HepG2 (cell line): Measurements from ENCODE around the gene ITK. TPM values are rescaled to one million over a fixed set of nuclear protein-coding genes. Genes with fewer than 3 reads are reported as not detected.

Experiments used
- ATAC-seq: fragments of 200-7000 bp; cut with Tn5 transposase; 3 replicates; pipeline ENCODE4 v1.9.1; 2020; ENCODE audit warnings: mild to moderate bottlenecking, moderate library complexity
- BruUV-seq: library from RNA; stranded (reverse); fragments of 400-500 nt; replicated peaks from 2 replicates; lab custom pipeline; 2021; lab: Mats Ljungman, UMichigan
- CTCF ChIA-PET: fragments of 300-600 bp; formaldehyde crosslinking; extraction: SDS; loops from one replicate; lab custom pipeline; 2021; ENCODE audit warnings: low total read pairs, inconsistent platforms, low intra/inter-chr PET ratio; lab: Yijun Ruan, JAX
- POLR2A ChIA-PET: fragments of 350-600 bp; sonication (Branson Sonifier 250); formaldehyde crosslinking; loops from one replicate; lab custom pipeline; 2020; ENCODE audit warnings: antibody characterized with exemption, inconsistent platforms; lab: Yijun Ruan, JAX
- DNase-seq: peaks from one replicate; pipeline ENCODE4 v3.0.0-alpha.2; 2015; ENCODE audit warnings: low spot score
- FAIRE-seq: peaks from 3 replicates; lab custom pipeline; 2011; peaks lifted over from hg19 to GRCh38; lab: Jason Lieb, UNC
- H2AFZ ChIP-seq: one replicate; pipeline ENCODE4 v1.6.1; 2011; ENCODE audit warnings: low read length, inconsistent platforms
- H3K27ac ChIP-seq: fragments of 300-600 bp; 3 replicates; pipeline ENCODE4 v1.8.0; 2011; ENCODE audit warnings: mixed run types, mild to moderate bottlenecking, mixed read lengths, low read length, inconsistent platforms; ENCODE audit not compliant: insufficient read depth; ENCODE audit errors: extremely low read length
- H3K27me3 ChIP-seq, 2 experiments: fragments of 200-600 bp in 1 of 2; 2 replicates in 1 of 2; 3 replicates in 1 of 2; pipeline versions ENCODE4 v1.6.0 to v1.8.0; 2011; ENCODE audit warnings: low read length in 2 of 2, mild to moderate bottlenecking in 2 of 2, moderate library complexity in 2 of 2, inconsistent platforms in 1 of 2; ENCODE audit not compliant: insufficient read depth in 2 of 2, control insufficient read depth in 1 of 2
- H3K36me3 ChIP-seq, 2 experiments: fragments of 200-600 bp in 1 of 2; replicated peaks in 1 of 2; 2 replicates in 1 of 2; 3 replicates in 1 of 2; pipeline versions ENCODE4 v1.5.1 to v1.8.0; 2011; ENCODE audit warnings: low read length in 2 of 2, inconsistent platforms in 1 of 2; ENCODE audit not compliant: insufficient read depth in 2 of 2, control insufficient read depth in 1 of 2
- H3K4me1 ChIP-seq: 2 replicates; pipeline ENCODE4 v1.5.1; 2012; ENCODE audit warnings: low read length, inconsistent platforms; ENCODE audit not compliant: insufficient read depth
- H3K4me2 ChIP-seq: 2 replicates; pipeline ENCODE4 v1.6.0; 2011; ENCODE audit warnings: low read depth, low read length, inconsistent platforms
- H3K4me3 ChIP-seq, 3 experiments: fragments of 200-600 bp in 1 of 3; sonication (generic), shearing (Covaris generic) in 1 of 3; replicated peaks in 1 of 3; 2 replicates each; pipeline ENCODE4 v1.5.1; 2011 to 2016; ENCODE audit warnings: low read length in 3 of 3, inconsistent platforms in 2 of 3, low read depth in 2 of 3, mild to moderate bottlenecking in 2 of 3, control low read depth in 1 of 3, mixed read lengths in 1 of 3; ENCODE audit not compliant: insufficient read depth in 1 of 3
- H3K79me2 ChIP-seq: one replicate; pipeline ENCODE4 v1.6.1; 2011; ENCODE audit warnings: low read length, inconsistent platforms; ENCODE audit not compliant: insufficient read depth
- H3K9ac ChIP-seq: 2 replicates; pipeline ENCODE4 v1.6.0; 2011; ENCODE audit warnings: mild to moderate bottlenecking, low read depth, low read length, inconsistent platforms; ENCODE audit not compliant: insufficient read depth
- H3K9me3 ChIP-seq: 2 replicates; pipeline ENCODE4 v1.5.1; 2012; ENCODE audit warnings: mild to moderate bottlenecking, low read length
- H4K20me1 ChIP-seq: 2 replicates; pipeline ENCODE4 v1.6.0; 2011; ENCODE audit warnings: inconsistent platforms, mild to moderate bottlenecking, low read length, moderate library complexity; ENCODE audit not compliant: insufficient read depth
- ARNT2 ChIP-seq: sonication (generic); formaldehyde crosslinking; IDR thresholded peaks from 2 replicates; pipeline ENCODE4 v1.8.0; 2022; ENCODE audit warnings: mild to moderate bottlenecking, low read depth, missing genetic modification reagents, moderate library complexity
- CBFB ChIP-seq: sonication (generic); formaldehyde crosslinking; IDR thresholded peaks from 2 replicates; pipeline ENCODE4 v1.4.0; 2020; ENCODE audit warnings: missing genetic modification reagents
- E2F2 ChIP-seq: sonication (generic); formaldehyde crosslinking; IDR thresholded peaks from 2 replicates; pipeline ENCODE4 v1.4.0; 2020; ENCODE audit warnings: missing genetic modification reagents, borderline replicate concordance
- GMEB2 ChIP-seq: IDR thresholded peaks from 2 replicates; pipeline ENCODE4 v1.6.1; 2016; ENCODE audit warnings: missing biosample characterization, missing genetic modification reagents, low read depth
- IKZF4 ChIP-seq: sonication (generic); formaldehyde crosslinking; IDR thresholded peaks from 2 replicates; pipeline ENCODE4 v1.5.1; 2020; ENCODE audit warnings: borderline replicate concordance, mild to moderate bottlenecking, low read depth, missing genetic modification reagents; ENCODE audit errors: not compliant biosample characterization
- MLLT10 ChIP-seq: sonication (generic); formaldehyde crosslinking; IDR thresholded peaks from 2 replicates; pipeline ENCODE4 v1.4.0; 2020; ENCODE audit warnings: missing genetic modification reagents
- MTERF4 ChIP-seq: sonication (generic); formaldehyde crosslinking; IDR thresholded peaks from 2 replicates; pipeline ENCODE4 v1.8.0; 2023; ENCODE audit warnings: mild to moderate bottlenecking, missing genetic modification reagents
- MXI1 ChIP-seq: IDR thresholded peaks from 3 replicates; pipeline ENCODE4 v1.6.1; 2012; ENCODE audit warnings: low read depth, low read length, inconsistent platforms, borderline replicate concordance
- RCOR2 ChIP-seq: IDR thresholded peaks from 2 replicates; pipeline ENCODE4 v1.6.1; 2016; ENCODE audit warnings: missing biosample characterization, missing genetic modification reagents
- REL ChIP-seq: sonication (generic); formaldehyde crosslinking; conservative IDR thresholded peaks from 2 replicates; pipeline ENCODE4 v1.8.0; 2022; ENCODE audit warnings: mild to moderate bottlenecking, missing genetic modification reagents, moderate library complexity
- ZBTB34 ChIP-seq: sonication (generic); formaldehyde crosslinking; IDR thresholded peaks from 2 replicates; pipeline ENCODE4 v1.8.0; 2022; ENCODE audit warnings: mild to moderate bottlenecking, missing genetic modification reagents
- ZFP36L2 ChIP-seq: sonication (generic); formaldehyde crosslinking; IDR thresholded peaks from 2 replicates; pipeline ENCODE4 v1.4.0; 2020; ENCODE audit warnings: missing genetic modification reagents
- WGBS: methylation state at CpG from one replicate; pipeline ENCODE4 v1.1.6; 2017; ENCODE audit warnings: low lambda C conversion rate; 5-methylcytosine and 5-hydroxymethylcytosine counted together
- in situ Hi-C: cut with HindIII; loops from 2 replicates; pipeline ENCODE4 v1.10.0; 2017; ENCODE audit warnings: low pct_unique_long_range_greater_than_20kb; ENCODE audit not compliant: extremely low pct_ligation_motif_present
- intact Hi-C: fragments of 100-400 bp; cut with micrococcal nuclease; formaldehyde crosslinking; loops from one replicate; pipeline ENCODE4 v1.10.0; 2022; ENCODE audit not compliant: unreplicated experiment
- polyA plus RNA-seq, 8 experiments: library from polyadenylated mRNA; depleted of rRNA in 3 of 8; stranded (reverse) in 7 of 8; unstranded in 1 of 8; fragments of >200 nt; fragmentation: Illumina TruSeq in 4 of 8; extraction: Trizol in 4 of 8; gene quantifications; 2 replicates each; pipeline versions ENCODE4 v1.2.1 to v1.2.3, GENCODE V29; 2011 to 2016; ENCODE audit warnings: low read depth in 4 of 8, missing spikeins in 1 of 8, mixed read lengths in 1 of 8; ENCODE audit not compliant: insufficient read depth in 1 of 8
- total RNA-seq, 5 experiments: library from RNA; depleted of rRNA; stranded (reverse); fragments of >200 nt; fragmentation: Illumina TruSeq; extraction: Trizol; gene quantifications; 2 replicates each; pipeline ENCODE4 v1.2.3, GENCODE V29; 2016; ENCODE audit warnings: low read depth in 1 of 5
- TF ChIP-seq, protein P1 (sequence below): sonication (generic); formaldehyde crosslinking; IDR thresholded peaks from 2 replicates; pipeline ENCODE4 v1.5.1; 2020; ENCODE audit warnings: mild to moderate bottlenecking, missing genetic modification reagents
- TF ChIP-seq, protein P2 (sequence below): sonication (generic); formaldehyde crosslinking; IDR thresholded peaks from 2 replicates; pipeline ENCODE4 v1.5.1; 2020; ENCODE audit warnings: missing genetic modification reagents, mild to moderate bottlenecking, borderline replicate concordance
- TF ChIP-seq, protein P3 (sequence below): sonication (generic); IDR thresholded peaks from 2 replicates; pipeline ENCODE4 v1.6.1; 2016; ENCODE audit warnings: low read depth, borderline replicate concordance

ITK gene
- total and polyA plus RNA-seq, 2 of the 13 experiments (the other 11 are each of a cell fraction or from before 2014, with no cell fraction given): 0.01 TPM; not detected in 1

DNA sequence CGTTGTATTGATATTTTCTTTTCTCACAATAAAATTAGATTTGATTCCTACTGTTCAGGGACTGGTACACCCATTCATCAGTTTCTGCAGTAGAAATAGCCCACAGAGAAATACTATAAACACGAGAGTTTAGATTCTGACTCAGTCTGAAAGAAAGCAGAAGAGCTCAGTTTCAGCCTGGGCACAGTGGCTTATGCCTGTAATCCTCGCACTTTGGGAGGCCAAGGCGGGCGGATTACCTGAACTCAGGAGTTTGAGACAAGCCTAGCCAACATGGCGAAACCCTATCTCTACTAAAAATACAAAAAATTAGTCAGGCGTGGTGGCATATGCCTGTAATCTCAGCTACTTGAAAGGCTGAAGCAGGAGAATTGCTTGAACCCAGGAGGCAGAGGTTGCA, 8.6 kb downstream of the ITK start:
- in situ Hi-C loops: no loop called here
- no peak for ATAC-seq
- WGBS: 34% methylated on average over 7 of the region's 7 CpGs
- Histone ChIP-seq H3K9ac (no peak overlapping the region), H2AFZ (no peak overlapping the region), H3K27me3 (peaks cover 2 to 8% of the 10 kb centered on the region in 2 experiments; a peak in 2 of 5 replicates), H3K4me2 (no peak overlapping the region), H3K9me3 (no peaks in the 10 kb centered on the region), H3K4me1 (no peaks in the 10 kb centered on the region), H3K79me2 (no peaks in the 10 kb centered on the region), H3K36me3 (no peaks in the 10 kb centered on the region), H3K4me3 (no peak overlapping the region), H4K20me1 (no peaks in the 10 kb centered on the region), H3K27ac (no peak overlapping the region)
- intact Hi-C loops: no loop called here
- ChIA-PET POLR2A (no interaction called here), CTCF (no interaction called here)
- no TSS peak for BruUV-seq
- FAIRE-seq: no peak
- no peak for DNase-seq
- TF ChIP-seq MTERF4 (CRISPR knock-in tag) (no peak), GMEB2 (CRISPR knock-in tag) (no peak), CBFB (CRISPR knock-in tag) (no peak), E2F2 (no peak), ZBTB34 (no peak), RCOR2 (no peak), ARNT2 (CRISPR knock-in tag) (no peak), IKZF4 (CRISPR knock-in tag) (no peak), ZFP36L2 (CRISPR knock-in tag) (no peak), MXI1 (no peak), REL (CRISPR knock-in tag) (no peak), MLLT10 (CRISPR knock-in tag) (no peak)
- TF ChIP-seq, protein P1, sequence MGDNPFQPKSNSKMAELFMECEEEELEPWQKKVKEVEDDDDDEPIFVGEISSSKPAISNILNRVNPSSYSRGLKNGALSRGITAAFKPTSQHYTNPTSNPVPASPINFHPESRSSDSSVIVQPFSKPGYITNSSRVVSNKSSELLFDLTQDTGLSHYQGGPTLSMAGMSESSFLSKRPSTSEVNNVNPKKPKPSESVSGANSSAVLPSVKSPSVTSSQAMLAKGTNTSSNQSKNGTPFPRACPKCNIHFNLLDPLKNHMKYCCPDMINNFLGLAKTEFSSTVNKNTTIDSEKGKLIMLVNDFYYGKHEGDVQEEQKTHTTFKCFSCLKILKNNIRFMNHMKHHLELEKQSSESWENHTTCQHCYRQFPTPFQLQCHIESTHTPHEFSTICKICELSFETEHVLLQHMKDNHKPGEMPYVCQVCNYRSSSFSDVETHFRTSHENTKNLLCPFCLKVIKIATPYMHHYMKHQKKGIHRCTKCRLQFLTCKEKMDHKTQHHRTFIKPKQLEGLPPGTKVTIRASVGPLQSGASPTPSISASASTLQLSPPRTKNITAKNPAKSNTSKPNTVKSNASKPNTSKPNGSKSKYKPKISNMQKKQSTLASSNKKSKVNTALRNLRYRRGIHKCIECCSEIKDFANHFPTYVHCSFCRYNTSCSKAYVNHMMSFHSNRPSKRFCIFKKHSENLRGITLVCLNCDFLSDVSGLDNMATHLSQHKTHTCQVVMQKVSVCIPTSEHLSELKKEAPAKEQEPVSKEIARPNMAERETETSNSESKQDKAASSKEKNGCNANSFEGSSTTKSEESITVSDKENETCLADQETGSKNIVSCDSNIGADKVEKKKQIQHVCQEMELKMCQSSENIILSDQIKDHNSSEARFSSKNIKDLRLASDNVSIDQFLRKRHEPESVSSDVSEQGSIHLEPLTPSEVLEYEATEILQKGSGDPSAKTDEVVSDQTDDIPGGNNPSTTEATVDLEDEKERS (CRISPR knock-in tag): no peak
- TF ChIP-seq, protein P2, sequence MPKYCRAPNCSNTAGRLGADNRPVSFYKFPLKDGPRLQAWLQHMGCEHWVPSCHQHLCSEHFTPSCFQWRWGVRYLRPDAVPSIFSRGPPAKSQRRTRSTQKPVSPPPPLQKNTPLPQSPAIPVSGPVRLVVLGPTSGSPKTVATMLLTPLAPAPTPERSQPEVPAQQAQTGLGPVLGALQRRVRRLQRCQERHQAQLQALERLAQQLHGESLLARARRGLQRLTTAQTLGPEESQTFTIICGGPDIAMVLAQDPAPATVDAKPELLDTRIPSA (CRISPR knock-in tag): no peak
- TF ChIP-seq, protein P3, sequence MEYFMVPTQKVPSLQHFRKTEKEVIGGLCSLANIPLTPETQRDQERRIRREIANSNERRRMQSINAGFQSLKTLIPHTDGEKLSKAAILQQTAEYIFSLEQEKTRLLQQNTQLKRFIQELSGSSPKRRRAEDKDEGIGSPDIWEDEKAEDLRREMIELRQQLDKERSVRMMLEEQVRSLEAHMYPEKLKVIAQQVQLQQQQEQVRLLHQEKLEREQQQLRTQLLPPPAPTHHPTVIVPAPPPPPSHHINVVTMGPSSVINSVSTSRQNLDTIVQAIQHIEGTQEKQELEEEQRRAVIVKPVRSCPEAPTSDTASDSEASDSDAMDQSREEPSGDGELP: no peak
